ENCODE results near the gene FOXN3.

FOXN3 gene

DNA sequence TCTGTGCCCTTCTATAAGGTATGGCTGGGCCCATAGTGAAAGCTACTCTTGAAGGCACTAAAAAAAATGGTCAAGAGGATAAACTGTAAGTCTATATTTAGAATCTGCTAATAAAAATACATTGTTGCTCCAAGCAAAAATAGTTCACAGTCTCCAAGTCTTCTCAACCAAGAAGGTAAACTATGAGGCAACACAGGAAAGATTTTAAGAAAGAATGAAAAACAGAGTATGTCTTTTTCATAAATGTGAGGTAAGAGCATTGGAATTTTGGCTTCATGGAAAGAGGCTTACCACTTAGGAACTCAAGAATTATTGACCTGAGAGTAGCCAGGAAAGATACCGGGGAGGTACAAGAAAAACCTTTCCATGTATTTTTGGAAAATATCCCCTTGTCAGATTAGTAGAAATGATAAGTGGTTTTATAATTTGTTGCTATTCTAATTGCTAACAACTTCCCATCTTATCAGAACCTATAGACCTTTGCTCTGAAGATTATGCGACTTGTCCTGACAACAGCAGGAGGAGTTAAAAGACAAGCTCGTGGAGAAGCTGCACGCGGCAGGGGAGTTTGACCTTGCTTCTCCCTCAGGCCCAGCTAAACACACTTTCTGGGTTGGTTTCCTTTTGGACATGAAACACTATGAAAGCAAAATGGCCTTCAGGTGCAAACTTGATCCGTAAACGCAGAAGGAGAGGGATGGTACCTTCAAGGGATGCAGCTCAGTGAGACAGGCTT, 238.1 kb downstream of the FOXN3 start:
- Histone ChIP-seq H3K4me1 (ENCODE audit: control insufficient read depth, insufficient read depth, low read length) (no peaks in the 10 kb centered on the region), H3K27ac (ENCODE audit: insufficient read depth, low read depth, low read length, poor library complexity, severe bottlenecking) (no peak overlapping the region), H3K27me3 (ENCODE audit: control insufficient read depth, insufficient read depth, low read length, poor library complexity, severe bottlenecking) (no peaks in the 10 kb centered on the region), H3K36me3 (ENCODE audit: control insufficient read depth, insufficient read depth, low read length) (no peaks in the 10 kb centered on the region), H3K9me3 (ENCODE audit: control insufficient read depth, low read length) (no peaks in the 10 kb centered on the region), H3K4me3 (ENCODE audit: insufficient read depth, low read depth, low read length) (no peak overlapping the region)
- WGBS, 2 experiments: 93 to 95% methylated on average over 7 of the region's 7 CpGs

DNA sequence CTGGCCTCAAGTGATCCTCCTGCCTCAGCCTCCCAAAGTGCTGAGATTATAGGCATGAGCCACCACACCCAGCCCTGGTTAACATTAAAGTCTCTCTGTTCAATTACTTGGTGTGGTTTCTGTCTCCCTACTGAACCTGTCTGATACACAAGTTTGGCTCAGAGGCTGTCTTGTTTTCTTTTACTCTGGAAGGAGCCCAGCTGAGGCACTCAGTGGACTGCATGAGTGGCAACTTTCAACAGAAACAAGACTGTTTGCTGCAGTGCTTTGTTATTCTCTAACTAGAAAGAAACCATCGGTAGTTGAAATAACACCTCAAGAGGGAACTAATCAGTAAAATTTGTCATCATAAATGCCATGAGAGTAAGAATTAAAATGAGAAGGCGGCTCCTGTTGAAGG, 238.7 kb downstream of the FOXN3 start:
- Histone ChIP-seq H3K27ac (ENCODE audit: insufficient read depth, low read depth, low read length, poor library complexity, severe bottlenecking) (no peak overlapping the region), H3K4me3 (ENCODE audit: insufficient read depth, low read depth, low read length) (no peak overlapping the region), H3K9me3 (ENCODE audit: control insufficient read depth, low read length) (no peaks in the 10 kb centered on the region), H3K27me3 (ENCODE audit: control insufficient read depth, insufficient read depth, low read length, poor library complexity, severe bottlenecking) (no peaks in the 10 kb centered on the region), H3K4me1 (ENCODE audit: control insufficient read depth, insufficient read depth, low read length) (no peaks in the 10 kb centered on the region), H3K36me3 (ENCODE audit: control insufficient read depth, insufficient read depth, low read length) (no peaks in the 10 kb centered on the region)
- WGBS, 2 experiments: 97 to 99% methylated on average over 2 of the region's 2 CpGs

DNA sequence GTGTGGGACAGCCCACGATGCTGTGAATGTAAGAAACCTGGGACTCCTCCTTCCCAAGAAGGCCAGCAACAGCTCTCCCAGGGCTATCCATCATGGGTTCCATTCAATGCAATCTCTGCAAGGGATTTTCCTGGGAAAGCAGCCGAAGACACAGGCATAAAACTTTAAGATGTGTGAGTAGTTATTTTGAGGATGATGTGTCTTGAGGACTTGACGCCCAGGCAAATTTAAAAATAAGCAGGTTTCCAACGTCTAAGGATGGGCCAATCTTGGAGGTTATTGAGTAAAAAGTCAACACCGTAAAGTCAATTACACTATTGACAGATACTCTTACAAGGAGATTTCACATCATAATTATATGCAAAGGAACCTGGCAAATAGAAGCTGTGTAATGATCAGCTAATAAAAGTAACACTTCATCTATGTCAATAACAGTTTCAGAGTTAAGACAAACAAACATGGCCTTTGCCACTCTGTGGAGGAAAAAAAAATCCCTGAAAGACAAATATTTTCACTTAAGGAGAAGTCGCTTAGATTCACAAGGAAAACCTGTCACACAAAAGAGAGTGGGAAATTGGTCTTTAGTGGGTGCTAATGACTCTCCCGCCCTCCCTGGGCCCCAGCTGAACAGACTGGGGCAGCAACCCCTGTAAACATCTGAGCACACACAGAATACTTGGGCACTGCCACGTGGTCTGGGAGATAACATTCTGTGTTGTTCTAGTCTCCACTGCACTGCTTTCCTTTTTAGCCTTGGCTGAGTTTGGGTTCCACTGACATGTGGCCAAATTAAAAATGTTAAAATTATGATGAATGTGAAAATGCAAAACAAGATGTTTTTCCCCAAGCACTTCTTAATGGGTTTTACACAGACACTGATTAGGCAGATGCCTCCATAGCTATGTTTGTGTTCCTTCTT, 240.9 kb downstream of the FOXN3 start:
- Histone ChIP-seq H3K4me1 (ENCODE audit: control insufficient read depth, insufficient read depth, low read length) (no peaks in the 10 kb centered on the region), H3K27ac (ENCODE audit: insufficient read depth, low read depth, low read length, poor library complexity, severe bottlenecking) (no peak overlapping the region), H3K27me3 (ENCODE audit: control insufficient read depth, insufficient read depth, low read length, poor library complexity, severe bottlenecking) (no peaks in the 10 kb centered on the region), H3K36me3 (ENCODE audit: control insufficient read depth, insufficient read depth, low read length) (peaks cover 6% of the 10 kb centered on the region), H3K9me3 (ENCODE audit: control insufficient read depth, low read length) (no peaks in the 10 kb centered on the region), H3K4me3 (ENCODE audit: insufficient read depth, low read depth, low read length) (no peak overlapping the region)
- WGBS, 2 experiments: 92 to 95% methylated on average over 7 to 8 of the region's 8 CpGs

DNA sequence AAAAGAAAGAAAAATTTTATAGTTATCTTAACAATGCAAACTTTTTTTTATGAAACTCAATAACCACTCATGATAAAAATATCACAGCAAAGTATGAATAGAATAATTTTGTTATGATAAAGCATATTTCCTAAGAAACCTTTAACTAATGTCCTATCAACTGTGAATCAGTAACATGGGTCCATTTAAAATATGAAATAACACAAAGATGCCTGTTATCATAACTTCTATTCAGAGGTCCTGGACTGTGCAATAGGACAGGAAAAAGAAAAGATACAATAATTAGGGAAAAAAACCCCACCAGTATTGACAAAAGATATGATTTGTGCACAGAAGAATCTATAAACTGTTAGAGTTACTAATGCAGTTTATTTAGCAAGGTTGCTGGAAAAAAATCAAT, 245.4 kb downstream of the FOXN3 start:
- no peak overlapping the region for H3K4me3 ChIP-seq (ENCODE audit: insufficient read depth, low read depth, low read length)
- no peaks in the 10 kb centered on the region for H3K4me1 ChIP-seq (ENCODE audit: control insufficient read depth, insufficient read depth, low read length)
- H3K27ac ChIP-seq (ENCODE audit: insufficient read depth, low read depth, low read length, poor library complexity, severe bottlenecking): no peak overlapping the region
- no peaks in the 10 kb centered on the region for H3K27me3 ChIP-seq (ENCODE audit: control insufficient read depth, insufficient read depth, low read length, poor library complexity, severe bottlenecking)
- peaks cover 6% of the 10 kb centered on the region for H3K36me3 ChIP-seq (ENCODE audit: control insufficient read depth, insufficient read depth, low read length)
- H3K9me3 ChIP-seq (ENCODE audit: control insufficient read depth, low read length): no peaks in the 10 kb centered on the region

DNA sequence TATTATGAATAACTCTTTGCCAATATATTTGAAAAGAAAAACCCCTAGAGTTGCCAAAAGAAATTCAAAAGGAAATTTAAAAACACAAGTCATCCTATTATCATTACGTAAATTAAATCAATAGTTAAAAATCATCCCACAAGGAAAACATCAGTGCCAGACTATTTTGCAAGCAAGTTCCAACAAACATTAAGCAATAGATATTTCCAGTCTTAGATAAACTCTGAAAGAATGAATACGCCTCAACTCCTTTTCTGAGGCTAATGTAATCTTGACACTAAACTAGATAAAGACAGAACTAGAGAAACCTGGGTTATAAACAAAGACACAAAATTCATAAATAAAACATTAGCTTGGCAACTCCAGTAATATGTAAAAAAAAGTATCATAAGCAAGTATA, 245.9 kb downstream of the FOXN3 start:
- Histone ChIP-seq H3K36me3 (ENCODE audit: control insufficient read depth, insufficient read depth, low read length) (peaks cover 6% of the 10 kb centered on the region), H3K4me1 (ENCODE audit: control insufficient read depth, insufficient read depth, low read length) (no peaks in the 10 kb centered on the region), H3K27me3 (ENCODE audit: control insufficient read depth, insufficient read depth, low read length, poor library complexity, severe bottlenecking) (no peaks in the 10 kb centered on the region), H3K4me3 (ENCODE audit: insufficient read depth, low read depth, low read length) (no peak overlapping the region), H3K9me3 (ENCODE audit: control insufficient read depth, low read length) (no peaks in the 10 kb centered on the region), H3K27ac (ENCODE audit: insufficient read depth, low read depth, low read length, poor library complexity, severe bottlenecking) (no peak overlapping the region)
- whole genome bisulfite sequencing, 2 experiments: 91 to 96% methylated on average over 1 to 2 of the region's 2 CpGs

DNA sequence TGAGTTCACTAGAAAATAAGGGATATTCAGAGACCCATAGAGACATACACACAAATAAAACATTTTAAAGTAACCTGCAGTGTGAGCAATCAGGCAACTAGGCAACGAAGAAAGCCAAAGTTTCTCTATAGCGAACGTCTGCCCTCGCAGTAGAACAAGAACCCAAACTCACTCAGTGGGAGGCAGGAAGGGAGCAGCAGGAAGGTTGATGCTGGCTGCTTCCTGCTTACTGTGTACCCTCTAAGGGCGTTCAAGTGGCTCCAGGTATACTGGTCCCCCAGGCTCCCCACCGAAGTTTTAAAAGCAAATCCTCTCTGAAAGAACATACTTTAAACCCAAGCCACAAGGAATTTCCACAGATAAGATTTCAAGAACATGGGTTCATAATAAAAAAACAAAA, 249.3 kb downstream of the FOXN3 start:
- Histone ChIP-seq H3K27ac (ENCODE audit: insufficient read depth, low read depth, low read length, poor library complexity, severe bottlenecking) (no peak overlapping the region), H3K36me3 (ENCODE audit: control insufficient read depth, insufficient read depth, low read length) (peaks cover 6% of the 10 kb centered on the region), H3K27me3 (ENCODE audit: control insufficient read depth, insufficient read depth, low read length, poor library complexity, severe bottlenecking) (no peaks in the 10 kb centered on the region), H3K4me3 (ENCODE audit: insufficient read depth, low read depth, low read length) (no peak overlapping the region), H3K9me3 (ENCODE audit: control insufficient read depth, low read length) (no peaks in the 10 kb centered on the region), H3K4me1 (ENCODE audit: control insufficient read depth, insufficient read depth, low read length) (no peaks in the 10 kb centered on the region)
- WGBS, 2 experiments: 86 to 88% methylated on average over 6 of the region's 6 CpGs

DNA sequence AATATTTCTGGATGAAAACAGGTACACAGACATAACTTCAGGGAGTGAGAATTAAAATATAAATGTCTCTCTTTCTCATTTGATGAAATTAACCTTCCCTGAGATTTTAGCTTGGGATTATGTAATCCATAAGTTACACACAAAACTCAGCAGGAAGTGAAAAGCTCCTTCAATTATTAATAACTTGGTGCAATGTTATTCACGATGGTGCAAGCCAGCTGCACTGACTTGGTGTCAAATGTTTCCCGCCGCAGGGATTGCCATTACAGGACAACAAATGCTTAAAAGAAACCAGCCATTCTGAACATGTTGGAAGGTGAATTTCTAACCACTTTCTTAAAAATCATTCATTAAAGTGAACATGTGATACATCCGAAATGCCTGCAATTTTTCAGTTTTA, 250.4 kb downstream of the FOXN3 start:
- Histone ChIP-seq H3K4me3 (ENCODE audit: insufficient read depth, low read depth, low read length) (no peak overlapping the region), H3K36me3 (ENCODE audit: control insufficient read depth, insufficient read depth, low read length) (peaks cover 5% of the 10 kb centered on the region), H3K4me1 (ENCODE audit: control insufficient read depth, insufficient read depth, low read length) (no peaks in the 10 kb centered on the region), H3K27me3 (ENCODE audit: control insufficient read depth, insufficient read depth, low read length, poor library complexity, severe bottlenecking) (no peaks in the 10 kb centered on the region), H3K27ac (ENCODE audit: insufficient read depth, low read depth, low read length, poor library complexity, severe bottlenecking) (no peak overlapping the region), H3K9me3 (ENCODE audit: control insufficient read depth, low read length) (no peaks in the 10 kb centered on the region)
- 95 to 98% methylated on average over 4 of the region's 4 CpGs for WGBS, 2 experiments

DNA sequence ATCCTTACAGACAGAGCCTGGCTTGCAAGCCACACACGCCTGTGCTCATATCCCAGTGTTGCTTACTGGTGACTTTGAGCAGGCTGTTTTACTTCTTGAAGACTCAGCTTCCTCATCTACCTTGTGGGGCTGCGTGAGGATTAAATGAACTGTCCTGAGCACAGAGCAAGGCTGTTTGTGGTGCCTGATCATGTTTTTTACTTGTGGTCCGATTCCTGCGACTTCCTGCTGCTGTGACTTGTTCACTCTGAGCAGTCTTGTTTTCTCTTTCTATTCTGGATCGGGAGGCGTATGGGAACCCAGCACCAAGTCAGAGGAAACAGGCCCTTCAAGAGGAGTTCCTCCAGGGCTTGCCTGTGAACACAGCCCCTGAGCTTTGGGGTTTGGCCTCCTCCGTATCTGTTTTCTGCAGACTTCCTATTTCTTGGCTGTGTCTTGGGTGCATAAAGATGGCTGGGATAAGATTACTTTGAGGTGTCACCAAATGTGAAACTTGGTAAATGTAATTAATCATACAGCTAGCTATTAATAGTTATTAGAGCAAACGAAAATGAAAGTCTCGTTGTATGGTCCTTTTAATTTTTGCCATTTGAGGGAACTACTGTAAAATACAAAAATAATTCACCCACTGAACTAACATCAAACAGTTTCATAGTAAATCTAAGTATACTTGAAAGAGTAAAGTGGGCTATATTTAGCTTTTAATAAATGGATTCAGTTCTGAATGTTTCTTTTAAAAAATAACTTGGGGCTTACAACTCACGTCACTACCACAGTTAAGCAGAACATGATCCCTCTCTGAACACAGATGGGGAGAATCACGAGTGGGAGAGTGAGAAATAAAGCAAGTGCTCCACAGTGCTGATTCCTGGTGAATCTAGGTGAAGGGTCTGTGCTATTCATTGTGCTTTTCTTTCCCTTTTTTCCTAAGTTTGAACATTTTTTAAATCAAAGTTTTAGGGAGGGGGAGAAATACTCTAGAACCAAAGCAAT, 251.5 kb downstream of the FOXN3 start:
- Histone ChIP-seq H3K27me3 (ENCODE audit: control insufficient read depth, insufficient read depth, low read length, poor library complexity, severe bottlenecking) (no peaks in the 10 kb centered on the region), H3K27ac (ENCODE audit: insufficient read depth, low read depth, low read length, poor library complexity, severe bottlenecking) (no peak overlapping the region), H3K9me3 (ENCODE audit: control insufficient read depth, low read length) (no peaks in the 10 kb centered on the region), H3K4me1 (ENCODE audit: control insufficient read depth, insufficient read depth, low read length) (no peaks in the 10 kb centered on the region), H3K4me3 (ENCODE audit: insufficient read depth, low read depth, low read length) (no peak overlapping the region), H3K36me3 (ENCODE audit: control insufficient read depth, insufficient read depth, low read length) (peaks cover 5% of the 10 kb centered on the region)
- 92 to 93% methylated on average over 9 to 10 of the region's 11 CpGs for WGBS, 2 experiments

DNA sequence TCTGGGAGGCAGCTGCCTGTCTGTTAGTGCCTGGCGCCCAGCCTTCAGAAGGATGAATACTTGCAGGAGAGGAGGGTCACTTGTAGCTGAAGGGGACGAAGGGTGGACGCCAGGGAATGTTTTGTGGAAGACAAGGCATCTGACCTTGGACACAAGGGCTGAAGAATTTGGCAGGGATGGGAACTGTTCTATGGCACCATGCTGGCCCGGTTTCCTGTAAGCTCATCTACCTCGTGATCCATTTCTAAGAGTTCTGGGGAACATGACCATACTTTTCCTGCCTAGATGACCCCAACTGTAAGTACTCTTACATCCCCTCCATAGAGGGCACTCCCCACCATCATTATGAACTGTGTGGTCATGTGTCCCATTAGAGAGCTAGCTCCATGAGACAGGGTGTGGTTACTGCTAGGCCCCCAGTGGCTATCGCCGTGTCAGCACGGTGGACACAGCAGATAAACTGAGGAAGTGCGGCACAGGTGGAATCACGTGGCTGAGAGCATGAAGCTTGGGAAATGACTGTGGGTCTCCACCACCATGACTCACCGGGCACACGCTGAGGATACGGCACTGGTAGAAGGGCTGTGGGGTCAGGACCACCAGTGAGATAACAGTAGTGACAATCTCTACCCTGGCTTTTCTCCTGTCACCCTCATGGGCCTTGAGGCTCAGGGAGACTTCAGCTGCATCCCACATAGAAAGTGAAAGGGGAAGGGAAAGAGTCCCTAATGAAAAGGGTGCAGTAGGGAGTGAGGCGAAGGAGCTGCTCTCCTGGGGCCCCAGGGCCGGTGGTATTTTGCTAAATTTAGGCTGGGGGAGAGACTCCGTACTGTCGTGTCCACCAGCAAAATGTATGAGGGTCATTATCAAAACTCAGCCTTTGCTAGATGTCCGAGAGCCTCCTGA, 252.6 kb downstream of the FOXN3 start:
- Histone ChIP-seq H3K9me3 (ENCODE audit: control insufficient read depth, low read length) (no peaks in the 10 kb centered on the region), H3K4me1 (ENCODE audit: control insufficient read depth, insufficient read depth, low read length) (no peaks in the 10 kb centered on the region), H3K36me3 (ENCODE audit: control insufficient read depth, insufficient read depth, low read length) (peaks cover 5% of the 10 kb centered on the region), H3K27ac (ENCODE audit: insufficient read depth, low read depth, low read length, poor library complexity, severe bottlenecking) (no peak overlapping the region), H3K27me3 (ENCODE audit: control insufficient read depth, insufficient read depth, low read length, poor library complexity, severe bottlenecking) (no peaks in the 10 kb centered on the region), H3K4me3 (ENCODE audit: insufficient read depth, low read depth, low read length) (no peak overlapping the region)
- WGBS, 2 experiments: 96% methylated on average over 18 of the region's 18 CpGs

Data from ectodermal cell (in vitro differentiated cells).